HEK293 (cell line): ENCODE results near the gene RBP2.

Experiments used
- KLF1 ChIP-seq: fragments of 450-650 bp; formaldehyde crosslinking; IDR thresholded peaks from 2 replicates; pipeline ENCODE4 v1.5.1; 2016; ENCODE audit warnings: missing biosample characterization, missing genetic modification characterization
- KLF7 ChIP-seq: fragments of 450-650 bp; formaldehyde crosslinking; IDR thresholded peaks from 2 replicates; pipeline ENCODE4 v1.5.1; 2016; ENCODE audit warnings: missing biosample characterization, missing genetic modification characterization, borderline replicate concordance
- SALL2 ChIP-seq: fragments of 450-650 bp; formaldehyde crosslinking; IDR thresholded peaks from 2 replicates; pipeline ENCODE4 v1.5.0; 2017; ENCODE audit warnings: missing biosample characterization, mild to moderate bottlenecking, missing genetic modification characterization, borderline replicate concordance
- ZNF473 ChIP-seq: fragments of 450-650 bp; formaldehyde crosslinking; IDR thresholded peaks from 2 replicates; pipeline ENCODE4 v1.5.1; 2017; ENCODE audit warnings: missing biosample characterization, missing genetic modification characterization
- TF ChIP-seq, protein P1 (sequence below): fragments of 450-650 bp; formaldehyde crosslinking; IDR thresholded peaks from 2 replicates; pipeline ENCODE4 v1.5.1; 2016; ENCODE audit warnings: missing biosample characterization, missing genetic modification characterization

DNA sequence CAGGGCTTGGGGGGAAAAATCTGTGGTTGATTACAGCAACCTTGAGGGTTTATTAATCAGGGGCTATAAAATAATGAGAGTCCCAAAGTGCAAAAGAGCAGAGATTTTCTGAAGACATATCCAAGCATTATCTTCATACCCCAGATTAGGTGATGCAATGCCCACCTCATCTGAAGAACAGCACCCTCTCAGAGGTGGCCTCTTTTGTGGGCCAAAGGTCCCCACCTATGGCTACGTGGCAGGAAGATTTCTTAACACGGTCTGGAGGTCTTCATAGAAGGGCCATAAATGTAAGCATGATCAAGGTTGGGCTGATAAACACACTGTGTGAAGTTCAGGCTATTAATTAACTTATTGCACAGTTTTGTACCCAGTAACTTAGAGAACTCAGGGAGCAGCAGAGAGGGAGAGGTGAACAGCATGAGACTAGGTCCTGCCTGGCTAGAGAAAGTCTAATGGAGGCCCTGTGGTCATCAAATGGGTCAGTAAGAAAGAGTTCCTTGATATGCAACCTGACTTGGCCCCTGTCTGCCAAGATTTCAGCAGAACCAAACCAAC lies 29.6 kb upstream of the RBP2 start:
- TF ChIP-seq SALL2 (tag by site-specific recombination) (no peak), KLF7 (tag by site-specific recombination) (no peak), ZNF473 (tag by site-specific recombination) (no peak), KLF1 (no peak)
- TF ChIP-seq, protein P1, sequence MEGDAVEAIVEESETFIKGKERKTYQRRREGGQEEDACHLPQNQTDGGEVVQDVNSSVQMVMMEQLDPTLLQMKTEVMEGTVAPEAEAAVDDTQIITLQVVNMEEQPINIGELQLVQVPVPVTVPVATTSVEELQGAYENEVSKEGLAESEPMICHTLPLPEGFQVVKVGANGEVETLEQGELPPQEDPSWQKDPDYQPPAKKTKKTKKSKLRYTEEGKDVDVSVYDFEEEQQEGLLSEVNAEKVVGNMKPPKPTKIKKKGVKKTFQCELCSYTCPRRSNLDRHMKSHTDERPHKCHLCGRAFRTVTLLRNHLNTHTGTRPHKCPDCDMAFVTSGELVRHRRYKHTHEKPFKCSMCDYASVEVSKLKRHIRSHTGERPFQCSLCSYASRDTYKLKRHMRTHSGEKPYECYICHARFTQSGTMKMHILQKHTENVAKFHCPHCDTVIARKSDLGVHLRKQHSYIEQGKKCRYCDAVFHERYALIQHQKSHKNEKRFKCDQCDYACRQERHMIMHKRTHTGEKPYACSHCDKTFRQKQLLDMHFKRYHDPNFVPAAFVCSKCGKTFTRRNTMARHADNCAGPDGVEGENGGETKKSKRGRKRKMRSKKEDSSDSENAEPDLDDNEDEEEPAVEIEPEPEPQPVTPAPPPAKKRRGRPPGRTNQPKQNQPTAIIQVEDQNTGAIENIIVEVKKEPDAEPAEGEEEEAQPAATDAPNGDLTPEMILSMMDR (tag by site-specific recombination) = no peak
